ENCODE measurements around the gene MAST2. TPM values are rescaled to one million over a fixed set of nuclear protein-coding genes. Genes with fewer than 3 reads are reported as not detected.

Gene MAST2
- total and polyA plus RNA-seq, 2 donors (not counting 3 experiments of a cell fraction or from before 2014, with no cell fraction given): 25.0 to 41.2 TPM

DNA sequence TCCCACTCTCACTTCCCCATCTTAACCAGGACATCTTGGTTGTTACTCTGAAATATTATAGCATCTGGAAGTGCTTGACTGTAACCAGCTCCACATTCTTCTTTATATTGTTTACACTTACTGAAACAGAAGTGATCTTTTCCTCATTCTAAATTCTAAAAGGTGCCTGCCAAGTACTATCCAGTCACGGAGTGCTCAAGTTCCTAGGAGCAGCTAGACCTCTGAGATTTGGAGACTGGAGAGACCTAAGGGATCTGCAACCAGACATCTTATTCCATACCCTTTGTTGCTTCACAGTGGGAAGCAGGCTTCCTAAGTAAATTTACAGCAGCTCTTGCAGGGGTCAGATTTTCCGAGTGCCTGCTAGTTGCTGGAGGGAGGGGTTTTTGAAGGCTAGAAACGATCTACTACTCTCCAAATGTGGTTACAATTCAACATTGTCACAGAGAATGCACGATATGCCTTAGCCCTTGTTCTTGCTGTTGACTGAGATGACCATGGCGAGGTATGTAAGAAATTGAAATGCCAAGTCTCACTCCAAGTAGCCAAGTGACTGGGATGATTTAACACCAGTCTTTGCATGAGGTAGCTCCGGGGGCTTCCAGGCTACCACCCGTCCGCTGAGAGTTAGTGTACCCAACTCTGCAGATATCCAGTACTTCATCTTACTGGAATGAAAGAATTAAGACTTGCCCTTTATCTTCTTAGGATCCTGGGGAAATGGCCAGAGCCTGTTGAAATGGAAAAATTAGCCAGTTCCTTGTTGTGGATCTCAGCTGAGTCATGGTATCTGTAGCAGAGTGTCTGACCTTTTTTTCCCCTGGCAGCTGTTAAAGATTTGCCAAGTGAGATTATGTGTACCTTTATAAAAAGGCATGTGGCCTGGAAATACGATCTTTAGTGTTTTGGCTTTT is 150.8 kb downstream of the MAST2 start:
- H4K20me1 ChIP-seq (replicated peaks; ENCODE audit: control insufficient read depth, extremely low read depth, insufficient read depth, low read length): no peaks in the 10 kb centered on the region
- no peaks in the 10 kb centered on the region for H3K79me2 ChIP-seq (ENCODE audit: control insufficient read depth, insufficient read depth, low read length)
- H3K9ac ChIP-seq (replicated peaks; ENCODE audit: extremely low read depth, insufficient read depth, low read length): no peak overlapping the region
- H3K27me3 ChIP-seq (ENCODE audit: control insufficient read depth in 2 of 2, insufficient read depth in 2 of 2, low read length in 2 of 2): no peaks in the 10 kb centered on the region
- ChIA-PET POLR2A (no interaction called here), CTCF (interaction anchor here (1.2 to 1.7 kb wide), 2 partner anchors 20 to 25 kb away, joined by 4 to 5 read pairs; no protein-coding TSS in a partner anchor)
- DNase-seq (ENCODE audit: low read depth, low spot score): peak; percentile 81
- dilution Hi-C loops (cut with MboI; ENCODE audit: extremely low pct_ligation_motif_present, low sequenced_read_pairs) (no loop called here), intact Hi-C loops (cut with micrococcal nuclease) (no loop called here)
- peak; percentile 73 for FAIRE-seq
- no peaks in the 10 kb centered on the region for H3K36me3 ChIP-seq (ENCODE audit: control insufficient read depth in 2 of 2, extremely low read depth in 1 of 2, insufficient read depth in 2 of 2, low read length in 2 of 2)
- no peaks in the 10 kb centered on the region for H3K9me1 ChIP-seq (replicated peaks; ENCODE audit: control insufficient read depth, extremely low read depth, insufficient read depth, low read length)
- BruUV-seq (replicated peaks): no TSS peak
- H3K27ac ChIP-seq (ENCODE audit: insufficient read depth, low read depth, low read length): no peak overlapping the region
- H3K4me1 ChIP-seq (ENCODE audit: control insufficient read depth, extremely low read depth, insufficient read depth, low read length): peaks cover 10% of the 10 kb centered on the region
- no peak for TF ChIP-seq GATA2 (IDR thresholded peaks at IDR 0.05; ENCODE audit: insufficient read depth, insufficient read length, low read depth, low read length)
- TF ChIP-seq MYC (IDR thresholded peaks at IDR 0.05; ENCODE audit: low read depth, low read length): no peak
- TF ChIP-seq, protein P1, sequence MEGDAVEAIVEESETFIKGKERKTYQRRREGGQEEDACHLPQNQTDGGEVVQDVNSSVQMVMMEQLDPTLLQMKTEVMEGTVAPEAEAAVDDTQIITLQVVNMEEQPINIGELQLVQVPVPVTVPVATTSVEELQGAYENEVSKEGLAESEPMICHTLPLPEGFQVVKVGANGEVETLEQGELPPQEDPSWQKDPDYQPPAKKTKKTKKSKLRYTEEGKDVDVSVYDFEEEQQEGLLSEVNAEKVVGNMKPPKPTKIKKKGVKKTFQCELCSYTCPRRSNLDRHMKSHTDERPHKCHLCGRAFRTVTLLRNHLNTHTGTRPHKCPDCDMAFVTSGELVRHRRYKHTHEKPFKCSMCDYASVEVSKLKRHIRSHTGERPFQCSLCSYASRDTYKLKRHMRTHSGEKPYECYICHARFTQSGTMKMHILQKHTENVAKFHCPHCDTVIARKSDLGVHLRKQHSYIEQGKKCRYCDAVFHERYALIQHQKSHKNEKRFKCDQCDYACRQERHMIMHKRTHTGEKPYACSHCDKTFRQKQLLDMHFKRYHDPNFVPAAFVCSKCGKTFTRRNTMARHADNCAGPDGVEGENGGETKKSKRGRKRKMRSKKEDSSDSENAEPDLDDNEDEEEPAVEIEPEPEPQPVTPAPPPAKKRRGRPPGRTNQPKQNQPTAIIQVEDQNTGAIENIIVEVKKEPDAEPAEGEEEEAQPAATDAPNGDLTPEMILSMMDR (IDR thresholded peaks at IDR 0.05; ENCODE audit: extremely low read depth in 1 of 2, insufficient read depth in 1 of 2, low read depth in 1 of 2, low read length in 2 of 2): no peak
- peak; percentile 39 for TF ChIP-seq FOS (IDR thresholded peaks at IDR 0.05; ENCODE audit: borderline replicate concordance, insufficient read depth, low read length)
- no peak for TF ChIP-seq JUN (IDR thresholded peaks at IDR 0.05; ENCODE audit: borderline replicate concordance, insufficient read depth, insufficient read length, low read depth)
- no peak overlapping the region for H3K4me3 ChIP-seq (replicated peaks in 1 of 3; ENCODE audit: insufficient read depth in 1 of 3, low read depth in 1 of 3, low read length in 3 of 3)
- H3K9me3 ChIP-seq (replicated peaks; ENCODE audit: control insufficient read depth, insufficient read depth, low read length): no peaks in the 10 kb centered on the region
- H2AFZ ChIP-seq (ENCODE audit: low read depth, low read length): no peak overlapping the region
- peak overlapping the region; percentile 1 for H3K4me2 ChIP-seq (ENCODE audit: insufficient read depth, low read length)

All from endothelial cell of umbilical vein (primary cell).